OCI-LY3 (cell line): ENCODE measurements around the gene CREG1.

ENCODE experiments used
- H2AFZ ChIP-seq: fragments of 200-600, 300-600 bp; shearing (Covaris generic); 2 replicates; pipeline ENCODE4 v1.6.0; 2014; ENCODE audit warnings: antibody characterized with exemption, low read depth, low read length
- H3K27ac ChIP-seq: fragments of 200-600, 300-600 bp; sonication (generic); 2 replicates; pipeline ENCODE4 v1.5.1; 2014; ENCODE audit warnings: mild to moderate bottlenecking, low read length, moderate library complexity, mixed read lengths
- H3K27me3 ChIP-seq: fragments of 200-600, 300-600 bp; sonication (generic); 2 replicates; pipeline ENCODE4 v1.6.1; 2014; ENCODE audit warnings: low read depth, low read length, mixed read lengths
- H3K36me3 ChIP-seq: fragments of 200-600, 300-600 bp; sonication (generic); replicated peaks from 2 replicates; pipeline ENCODE3; 2014; ENCODE audit warnings: low read depth, low read length, mixed read lengths
- H3K4me1 ChIP-seq: fragments of 300-600, 200-600 bp; sonication (generic); 2 replicates; pipeline ENCODE4 v1.6.1; 2014; ENCODE audit warnings: low read length, mixed read lengths
- H3K4me2 ChIP-seq: fragments of 200-600, 300-600 bp; sonication (generic); 2 replicates; pipeline ENCODE4 v1.6.1; 2014; ENCODE audit warnings: low read length, mixed read lengths
- H3K4me3 ChIP-seq: fragments of 300-600, 200-600 bp; sonication (generic); 2 replicates; pipeline ENCODE4 v1.5.1; 2014; ENCODE audit warnings: antibody characterized with exemption, mild to moderate bottlenecking, low read length, moderate library complexity
- H3K79me2 ChIP-seq: fragments of 300-600, 200-600 bp; shearing (Covaris generic); 2 replicates; pipeline ENCODE4 v1.6.1; 2014; ENCODE audit warnings: mild to moderate bottlenecking, low read length, mixed read lengths
- H3K9ac ChIP-seq: fragments of 300-600, 200-600 bp; shearing (Covaris generic); 2 replicates; pipeline ENCODE4 v1.6.0; 2014; ENCODE audit warnings: mild to moderate bottlenecking, low read length, moderate library complexity
- H3K9me3 ChIP-seq: fragments of 200-600, 300-600 bp; shearing (Covaris generic); 2 replicates; pipeline ENCODE4 v1.6.1; 2014; ENCODE audit warnings: low read length, mixed read lengths; ENCODE audit not compliant: insufficient read depth
- H4K20me1 ChIP-seq: fragments of 200-600, 300-600 bp; sonication (generic); 2 replicates; pipeline ENCODE4 v1.6.1; 2016; ENCODE audit warnings: low read length, mixed read lengths; ENCODE audit not compliant: insufficient read depth
- EZH2phosphoT487 ChIP-seq: fragments of 200-600 bp; shearing (Covaris generic); IDR thresholded peaks from 2 replicates; pipeline ENCODE4 v1.6.1; 2018; ENCODE audit warnings: antibody characterized with exemption, mixed run types, low read depth
- TF ChIP-seq, protein P1 (sequence below): fragments of 200-600, 300-600 bp; sonication (generic); IDR thresholded peaks from 2 replicates; pipeline ENCODE4 v1.5.1; 2014; ENCODE audit warnings: antibody characterized with exemption, low read length, low read depth

CREG1 gene

DNA sequence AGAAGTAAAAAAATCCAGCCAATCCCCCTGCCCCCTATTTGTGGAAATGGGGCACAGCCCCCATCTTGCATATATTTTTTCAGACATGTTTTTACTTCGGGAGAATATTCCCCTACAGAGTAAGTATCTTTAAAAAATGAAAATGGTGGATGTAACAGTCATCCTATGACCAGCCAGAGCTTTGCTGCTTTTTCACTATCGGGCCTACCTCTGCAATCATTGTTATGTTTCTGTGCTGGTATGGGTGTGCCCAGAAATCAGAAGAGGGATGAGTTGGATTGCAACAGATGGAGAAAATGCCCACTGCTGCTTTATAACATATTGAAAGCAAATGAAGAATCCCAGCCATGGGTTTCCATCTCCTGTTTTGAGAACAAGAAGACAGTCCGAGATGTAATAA is 38.1 kb downstream of the CREG1 start:
- Histone ChIP-seq H2AFZ (no peak overlapping the region), H3K79me2 (no peaks in the 10 kb centered on the region), H4K20me1 (no peaks in the 10 kb centered on the region), H3K9ac (no peak overlapping the region), H3K4me3 (no peak overlapping the region), H3K27me3 (peaks cover 44% of the 10 kb centered on the region), H3K9me3 (no peaks in the 10 kb centered on the region), H3K27ac (no peak overlapping the region), H3K4me1 (no peaks in the 10 kb centered on the region), H3K4me2 (no peak overlapping the region), H3K36me3 (no peaks in the 10 kb centered on the region)
- TF ChIP-seq, protein P1, sequence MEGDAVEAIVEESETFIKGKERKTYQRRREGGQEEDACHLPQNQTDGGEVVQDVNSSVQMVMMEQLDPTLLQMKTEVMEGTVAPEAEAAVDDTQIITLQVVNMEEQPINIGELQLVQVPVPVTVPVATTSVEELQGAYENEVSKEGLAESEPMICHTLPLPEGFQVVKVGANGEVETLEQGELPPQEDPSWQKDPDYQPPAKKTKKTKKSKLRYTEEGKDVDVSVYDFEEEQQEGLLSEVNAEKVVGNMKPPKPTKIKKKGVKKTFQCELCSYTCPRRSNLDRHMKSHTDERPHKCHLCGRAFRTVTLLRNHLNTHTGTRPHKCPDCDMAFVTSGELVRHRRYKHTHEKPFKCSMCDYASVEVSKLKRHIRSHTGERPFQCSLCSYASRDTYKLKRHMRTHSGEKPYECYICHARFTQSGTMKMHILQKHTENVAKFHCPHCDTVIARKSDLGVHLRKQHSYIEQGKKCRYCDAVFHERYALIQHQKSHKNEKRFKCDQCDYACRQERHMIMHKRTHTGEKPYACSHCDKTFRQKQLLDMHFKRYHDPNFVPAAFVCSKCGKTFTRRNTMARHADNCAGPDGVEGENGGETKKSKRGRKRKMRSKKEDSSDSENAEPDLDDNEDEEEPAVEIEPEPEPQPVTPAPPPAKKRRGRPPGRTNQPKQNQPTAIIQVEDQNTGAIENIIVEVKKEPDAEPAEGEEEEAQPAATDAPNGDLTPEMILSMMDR: no peak
- no peak for TF ChIP-seq EZH2phosphoT487

DNA sequence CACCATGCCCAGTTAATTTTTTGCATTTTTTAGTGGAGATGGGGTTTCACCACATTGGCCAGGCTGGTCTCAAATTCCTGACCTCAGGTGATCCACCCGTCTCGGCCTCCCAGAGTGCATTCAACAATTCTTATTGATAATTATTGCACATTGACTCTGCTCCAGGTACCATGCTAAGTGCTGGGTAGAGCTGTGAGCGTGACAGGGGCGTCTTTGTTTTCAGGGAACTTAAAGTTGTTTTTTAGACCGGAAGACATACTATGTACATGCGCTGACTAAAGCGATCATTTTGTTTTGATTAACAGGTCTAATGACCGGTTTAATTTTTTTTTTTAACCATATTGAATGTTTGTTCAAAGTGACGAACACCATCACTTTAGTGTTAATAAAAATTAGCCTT is 39.3 kb downstream of the CREG1 start:
- TF ChIP-seq EZH2phosphoT487: no peak
- TF ChIP-seq, protein P1: no peak
- Histone ChIP-seq H4K20me1 (no peaks in the 10 kb centered on the region), H2AFZ (no peak overlapping the region), H3K36me3 (no peaks in the 10 kb centered on the region), H3K27ac (no peak overlapping the region), H3K9ac (no peak overlapping the region), H3K4me2 (no peak overlapping the region), H3K9me3 (no peaks in the 10 kb centered on the region), H3K79me2 (no peaks in the 10 kb centered on the region), H3K4me3 (no peak overlapping the region), H3K27me3 (peaks cover 40% of the 10 kb centered on the region), H3K4me1 (no peaks in the 10 kb centered on the region)

DNA sequence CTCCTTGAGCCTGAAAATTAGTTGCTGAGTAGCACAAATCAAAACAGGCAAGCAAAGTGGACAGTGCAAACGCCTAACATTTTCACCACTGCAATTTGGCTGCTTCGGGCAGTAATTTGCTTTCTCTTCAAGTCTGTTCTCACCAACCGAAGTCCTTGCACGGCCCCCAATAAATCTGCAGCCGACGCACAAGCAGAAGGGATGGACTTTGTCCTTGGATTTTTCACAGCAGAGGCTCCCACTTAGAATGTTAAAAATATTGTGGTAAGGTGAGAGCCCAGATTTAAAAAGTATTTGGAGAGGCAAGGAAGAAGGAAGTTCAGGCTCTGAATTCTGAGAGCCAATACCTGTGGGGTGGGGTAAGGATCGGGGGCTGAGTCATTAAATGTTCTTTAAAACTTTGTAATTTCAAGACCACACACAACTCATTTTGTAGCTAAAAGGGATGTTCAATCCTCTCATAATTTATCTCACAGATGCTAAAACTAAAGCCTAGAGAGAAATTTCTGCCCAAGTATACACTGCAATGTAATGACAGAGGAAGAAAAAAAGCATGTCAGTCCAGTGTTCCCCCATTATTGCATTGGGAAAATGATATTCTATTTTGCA is 41.4 kb downstream of the CREG1 start:
- Histone ChIP-seq H3K79me2 (no peaks in the 10 kb centered on the region), H3K4me1 (no peaks in the 10 kb centered on the region), H4K20me1 (no peaks in the 10 kb centered on the region), H3K36me3 (no peaks in the 10 kb centered on the region), H2AFZ (no peak overlapping the region), H3K4me3 (no peak overlapping the region), H3K27ac (no peak overlapping the region), H3K4me2 (no peak overlapping the region), H3K27me3 (peaks cover 45% of the 10 kb centered on the region), H3K9me3 (no peaks in the 10 kb centered on the region), H3K9ac (no peak overlapping the region)
- TF ChIP-seq, protein P1: no peak
- no peak for TF ChIP-seq EZH2phosphoT487

DNA sequence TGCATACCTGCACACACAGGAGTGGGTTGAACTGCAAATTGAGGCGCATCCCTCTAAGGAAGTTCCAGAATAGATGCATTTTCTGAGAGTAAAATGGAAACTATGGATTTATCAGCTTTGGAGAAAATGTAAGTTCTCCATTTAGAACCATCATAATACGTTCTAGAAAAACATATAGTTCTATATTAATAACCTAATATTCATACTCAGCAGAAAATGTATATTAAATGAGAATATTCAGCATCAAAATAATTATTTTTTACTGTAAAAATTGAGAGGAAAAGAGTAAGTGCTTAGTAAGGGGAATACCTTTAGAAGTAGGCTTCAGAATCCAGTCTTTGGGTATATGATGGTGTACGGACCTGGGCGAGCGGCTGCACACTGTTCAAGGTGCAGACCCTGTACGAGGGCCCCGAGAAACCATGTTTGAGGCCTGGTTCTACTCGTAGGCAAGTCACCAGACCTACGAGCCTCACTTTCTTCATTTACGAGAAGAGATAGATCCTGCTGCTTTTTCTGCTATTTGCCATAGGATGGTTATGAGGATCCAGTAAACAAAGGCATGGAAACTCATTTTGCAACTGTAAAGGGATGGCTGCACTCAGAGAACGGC is 42.1 kb downstream of the CREG1 start:
- Histone ChIP-seq H3K9ac (no peak overlapping the region), H3K4me2 (no peak overlapping the region), H4K20me1 (no peaks in the 10 kb centered on the region), H3K27ac (no peak overlapping the region), H3K9me3 (no peaks in the 10 kb centered on the region), H2AFZ (no peak overlapping the region), H3K36me3 (no peaks in the 10 kb centered on the region), H3K4me1 (no peaks in the 10 kb centered on the region), H3K79me2 (no peaks in the 10 kb centered on the region), H3K4me3 (no peak overlapping the region), H3K27me3 (peaks cover 45% of the 10 kb centered on the region)
- TF ChIP-seq, protein P1: no peak
- no peak for TF ChIP-seq EZH2phosphoT487
